GM23338 (cell line): ENCODE data around the gene GNS. TPM values are rescaled to one million over a fixed set of nuclear protein-coding genes. Genes with fewer than 3 reads are reported as not detected.

Experiments used
- ATAC-seq: fragments of 200-7000 bp; cut with Tn5 transposase; 3 replicates; pipeline ENCODE4 v1.9.1; 2020
- DNase-seq: peaks from one replicate; pipeline ENCODE4 v3.0.0-alpha.2; 2015; ENCODE audit warnings: low spot score
- H2AFZ ChIP-seq: fragments of 200-600 bp; sonication (generic); 2 replicates; pipeline ENCODE4 v1.8.0; 2016; ENCODE audit warnings: antibody characterized with exemption, mild to moderate bottlenecking, moderate library complexity
- H3F3A ChIP-seq: fragments of 200-600 bp; sonication (generic); replicated peaks from 2 replicates; pipeline ENCODE4 v1.8.0; 2017; ENCODE audit warnings: antibody characterized with exemption, mixed run types, low read depth
- H3K27ac ChIP-seq: fragments of 200-600 bp; sonication (generic); 2 replicates; pipeline ENCODE4 v1.6.1; 2016; ENCODE audit warnings: low read depth
- H3K27me3 ChIP-seq: fragments of 200-600 bp; sonication (generic); 2 replicates; pipeline ENCODE4 v1.8.0; 2016; ENCODE audit warnings: mild to moderate bottlenecking, mixed run types, moderate library complexity; ENCODE audit not compliant: insufficient read depth
- H3K36me3 ChIP-seq: fragments of 200-600 bp; sonication (generic); 2 replicates; pipeline ENCODE4 v1.8.0; 2016; ENCODE audit warnings: mild to moderate bottlenecking; ENCODE audit not compliant: insufficient read depth
- H3K4me1 ChIP-seq: fragments of 200-600 bp; sonication (generic); 2 replicates; pipeline ENCODE4 v1.8.0; 2016; ENCODE audit warnings: mild to moderate bottlenecking, moderate library complexity; ENCODE audit not compliant: insufficient read depth
- H3K4me2 ChIP-seq: fragments of 200-600 bp; sonication (generic); 2 replicates; pipeline ENCODE4 v1.7.1; 2017; ENCODE audit warnings: mixed run types
- H3K4me3 ChIP-seq: fragments of 200-600 bp; sonication (generic); 2 replicates; pipeline ENCODE4 v1.6.1; 2016; ENCODE audit warnings: mixed run types
- H3K79me2 ChIP-seq: fragments of 200-600 bp; sonication (generic); replicated peaks from 2 replicates; pipeline ENCODE4 v1.8.0; 2017; ENCODE audit warnings: mild to moderate bottlenecking; ENCODE audit not compliant: insufficient read depth
- H3K9me2 ChIP-seq: fragments of 200-600 bp; sonication (generic); 2 replicates; pipeline ENCODE4 v1.8.0; 2017; ENCODE audit not compliant: insufficient read depth
- H4K20me1 ChIP-seq: fragments of 200-600 bp; sonication (generic); replicated peaks from 2 replicates; pipeline ENCODE4 v1.8.0; 2017; ENCODE audit warnings: mild to moderate bottlenecking; ENCODE audit not compliant: insufficient read depth
- H3K27ac Mint-ChIP-seq: 2 replicates; pipeline ENCODE4 v1.8.0; 2020; ENCODE audit warnings: inconsistent platforms, mild to moderate bottlenecking, moderate library complexity, mixed read lengths
- H3K27me3 Mint-ChIP-seq: 3 replicates; pipeline ENCODE4 v1.8.0; 2022; ENCODE audit warnings: low read depth, mild to moderate bottlenecking, moderate library complexity, mixed read lengths, inconsistent platforms; ENCODE audit not compliant: insufficient read depth, poor library complexity
- H3K36me3 Mint-ChIP-seq: 3 replicates; pipeline ENCODE4 v1.8.0; 2021; ENCODE audit warnings: low read depth, mild to moderate bottlenecking, inconsistent platforms, moderate library complexity, mixed read lengths
- H3K4me1 Mint-ChIP-seq: 3 replicates; pipeline ENCODE4 v1.8.0; 2020; ENCODE audit warnings: mild to moderate bottlenecking, inconsistent platforms, mixed read lengths
- H3K4me3 Mint-ChIP-seq: 3 replicates; pipeline ENCODE4 v1.8.0; 2021; ENCODE audit warnings: moderate library complexity, mild to moderate bottlenecking, inconsistent platforms, mixed read lengths
- H3K9me3 Mint-ChIP-seq: 3 replicates; pipeline ENCODE4 v1.8.0; 2020; ENCODE audit warnings: moderate library complexity, mild to moderate bottlenecking, inconsistent platforms, mixed read lengths
- CREB1 ChIP-seq: fragments of 250-450 bp; sonication (Bioruptor Pico); IDR thresholded peaks from 2 replicates; pipeline ENCODE4 v1.5.0; 2020; ENCODE audit warnings: low read depth, mild to moderate bottlenecking, moderate library complexity
- CTCF ChIP-seq, 2 experiments: fragments of 200-600 bp in 1 of 2; sonication (generic) in 1 of 2; conservative IDR thresholded peaks; 2 replicates each; pipeline versions ENCODE4 v1.5.1 to v1.6.1; 2016 to 2017; ENCODE audit warnings: antibody characterized with exemption in 2 of 2, low read depth in 2 of 2, mild to moderate bottlenecking in 2 of 2, moderate library complexity in 1 of 2
- EZH2 ChIP-seq: fragments of 200-600 bp; sonication (generic); IDR thresholded peaks from one replicate; pipeline ENCODE4 v1.8.0; 2017; ENCODE audit warnings: antibody characterized with exemption, mild to moderate bottlenecking, low read depth; ENCODE audit not compliant: unreplicated experiment
- EZH2phosphoT487 ChIP-seq: fragments of 200-600 bp; sonication (generic); IDR thresholded peaks from one replicate; pipeline ENCODE4 v1.8.1; 2018; ENCODE audit warnings: antibody characterized with exemption; ENCODE audit not compliant: unreplicated experiment
- STAT1 ChIP-seq: IDR thresholded peaks from one replicate; pipeline ENCODE4 v1.6.1; 2016; ENCODE audit warnings: antibody characterized with exemption; ENCODE audit not compliant: unreplicated experiment
- ZNF331 ChIP-seq: fragments of 250-450 bp; sonication (Bioruptor Pico); IDR thresholded peaks from 2 replicates; pipeline ENCODE4 v1.5.0; 2020; ENCODE audit warnings: low read depth, mild to moderate bottlenecking, moderate library complexity
- ZNF462 ChIP-seq: fragments of 250-450 bp; sonication (Bioruptor Pico); IDR thresholded peaks from 2 replicates; pipeline ENCODE4 v1.5.0; 2020; ENCODE audit warnings: mild to moderate bottlenecking, moderate library complexity
- polyA plus RNA-seq: library from polyadenylated mRNA; unstranded; fragments of >200 nt; fragmentation: Nextera tagmentation; extraction: Ambion mirVana; gene quantifications from 2 replicates; pipeline ENCODE4 v1.2.1, GENCODE V29; 2016
- total RNA-seq: library from RNA; depleted of rRNA; stranded (reverse); fragments of >200 nt; shearing (Covaris generic); gene quantifications from 2 replicates; pipeline ENCODE4 v1.2.3, GENCODE V29; 2014

Gene GNS
- total and polyA plus RNA-seq, 2 experiments from 2014 or later, result 12.3 to 34.9 TPM

GRCh38 chr12:64678835-64679234, 80.4 kb downstream of the GNS start (continued):
- TF ChIP-seq ZNF462 (CRISPR knock-in tag) (no peak), CREB1 (CRISPR knock-in tag) (no peak), ZNF331 (no peak), STAT1 (no peak), EZH2phosphoT487 (no peak), EZH2 (no peak)

DNA sequence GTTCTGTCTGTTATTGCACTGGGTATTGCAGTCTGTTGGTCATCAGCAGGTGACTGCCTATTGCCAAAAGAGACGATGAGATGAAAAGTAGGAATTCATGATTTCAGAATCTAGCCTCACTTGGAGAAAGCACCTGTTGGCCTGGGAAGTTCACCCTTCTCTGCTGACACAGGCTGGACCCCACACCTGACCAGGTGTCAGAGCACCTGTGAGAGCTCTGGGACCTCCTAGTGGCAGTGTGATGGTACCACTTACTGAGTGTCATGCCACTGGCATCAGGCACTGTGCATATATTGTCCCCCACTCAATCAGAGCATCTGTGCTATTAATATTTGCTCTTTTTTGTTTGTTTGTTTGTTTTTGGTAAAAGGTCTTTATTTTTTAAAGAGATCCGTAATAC, 81.0 kb downstream of the GNS start:
- no peak overlapping the region for H3K4me3 ChIP-seq
- no peak overlapping the region for H3K27ac Mint-ChIP-seq
- no peaks in the 10 kb centered on the region for H3K9me2 ChIP-seq
- H3K27me3 Mint-ChIP-seq, result peaks cover 5% of the 10 kb centered on the region
- H3K9me3 Mint-ChIP-seq, result no peaks in the 10 kb centered on the region
- H3K4me2 ChIP-seq, result no peak overlapping the region
- no peaks in the 10 kb centered on the region for H3K36me3 ChIP-seq
- ATAC-seq, result peak; percentile 70
- DNase-seq, result no peak
- H2AFZ ChIP-seq, result no peak overlapping the region
- no peak overlapping the region for H3K4me3 Mint-ChIP-seq
- TF ChIP-seq ZNF331 (no peak), CTCF (conservative IDR thresholded peaks at IDR 0.05; ENCODE audit: low read depth in 2 of 2) (peak; percentile 38 to 56; a peak in 3 of 4 replicates)
- H3K79me2 ChIP-seq, result peaks cover 99% of the 10 kb centered on the region
- peaks cover 17% of the 10 kb centered on the region; the same call in 1 of the 2 replicates for H4K20me1 ChIP-seq
- peaks cover 51% of the 10 kb centered on the region for H3K4me1 Mint-ChIP-seq
- H3K4me1 ChIP-seq, result peaks cover 35% of the 10 kb centered on the region
- no peaks in the 10 kb centered on the region for H3F3A ChIP-seq
- no peak overlapping the region for H3K27ac ChIP-seq
- no peaks in the 10 kb centered on the region for H3K36me3 Mint-ChIP-seq
- no peaks in the 10 kb centered on the region for H3K27me3 ChIP-seq
